GM06990 (cell line): ENCODE results near the gene RGS16.

Experiments
- DNase-seq: peaks from one replicate; pipeline ENCODE4 v3.0.0-alpha.2; 2011; ENCODE audit not compliant: insufficient read length; ENCODE audit errors: extremely low read depth
- H3K27me3 ChIP-seq: replicated peaks from 2 replicates; pipeline ENCODE4 v1.6.0; 2011; ENCODE audit warnings: low read length; ENCODE audit not compliant: control insufficient read depth, insufficient read depth
- H3K36me3 ChIP-seq: 2 replicates; pipeline ENCODE4 v1.5.1; 2011; ENCODE audit warnings: low read length; ENCODE audit not compliant: control insufficient read depth, insufficient read depth
- H3K4me3 ChIP-seq: replicated peaks from 2 replicates; pipeline ENCODE4 v1.5.1; 2011; ENCODE audit warnings: low read depth, mild to moderate bottlenecking, control low read depth, low read length
- CTCF ChIP-seq: IDR thresholded peaks from 2 replicates; pipeline ENCODE4 v1.5.1; 2011; ENCODE audit warnings: low read length, control low read depth, mild to moderate bottlenecking, inconsistent platforms; ENCODE audit not compliant: insufficient read depth, poor library complexity, severe bottlenecking

Gene RGS16

GRCh38 chr1:182600036-182600713 is 4.0 kb downstream of the RGS16 start:
- Histone ChIP-seq H3K27me3 (no peaks in the 10 kb centered on the region), H3K4me3 (no peak overlapping the region), H3K36me3 (peaks cover 29% of the 10 kb centered on the region)
- TF ChIP-seq CTCF = no peak
- no peak for DNase-seq

GRCh38 chr1:182599339-182599738 is 4.8 kb downstream of the RGS16 start:
- H3K4me3 ChIP-seq = no peak overlapping the region
- TF ChIP-seq CTCF = peak; percentile 63
- DNase-seq = no peak
- no peaks in the 10 kb centered on the region for H3K27me3 ChIP-seq
- H3K36me3 ChIP-seq = peaks cover 29% of the 10 kb centered on the region

GRCh38 chr1:182598296-182598695 is 5.9 kb downstream of the RGS16 start:
- no peaks in the 10 kb centered on the region for H3K27me3 ChIP-seq
- H3K4me3 ChIP-seq = no peak overlapping the region
- no peak for TF ChIP-seq CTCF
- peaks cover 29% of the 10 kb centered on the region for H3K36me3 ChIP-seq
- no peak for DNase-seq

DNA sequence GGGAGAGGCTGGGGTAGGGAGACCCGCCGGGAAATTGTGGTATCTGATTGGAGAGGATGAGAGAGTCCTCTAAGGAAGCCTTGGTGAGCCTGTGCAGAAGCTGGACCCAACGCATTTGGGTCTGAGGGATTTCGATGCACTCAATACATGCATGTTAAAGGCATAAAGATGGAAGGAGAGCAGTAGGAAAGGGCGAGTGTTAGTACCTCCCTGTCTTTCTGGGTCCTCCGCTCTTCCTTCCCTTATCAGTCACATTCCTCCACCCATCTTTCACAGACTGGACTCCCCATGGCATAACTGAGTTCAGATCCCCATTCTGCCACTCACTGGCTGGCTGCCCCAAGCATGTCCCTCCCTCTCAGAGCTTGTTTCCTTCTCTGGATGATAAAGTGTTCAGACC is 7.3 kb downstream of the RGS16 start:
- H3K36me3 ChIP-seq = peaks cover 29% of the 10 kb centered on the region
- no peaks in the 10 kb centered on the region for H3K27me3 ChIP-seq
- H3K4me3 ChIP-seq = no peak overlapping the region
- no peak for DNase-seq
- no peak for TF ChIP-seq CTCF

- H3K27me3 ChIP-seq = no peaks in the 10 kb centered on the region
- TF ChIP-seq CTCF = peak; percentile 86
- no peak for DNase-seq
- peaks cover 20% of the 10 kb centered on the region for H3K36me3 ChIP-seq
- H3K4me3 ChIP-seq = no peak overlapping the region
Measured at GRCh38 chr1:182595641-182596240, 8.4 kb downstream of the RGS16 start.

GRCh38 chr1:182589931-182590330 is 14.3 kb downstream of the RGS16 start:
- no peak for DNase-seq
- no peaks in the 10 kb centered on the region; the same call in 1 of the 2 replicates for H3K36me3 ChIP-seq

More at GRCh38 chr1:182589931-182590330, 14.3 kb downstream of the RGS16 start:
- no peak for TF ChIP-seq CTCF
- no peak overlapping the region for H3K4me3 ChIP-seq
- no peaks in the 10 kb centered on the region for H3K27me3 ChIP-seq
